Measurements from ENCODE around the gene AEBP1. TPM values are rescaled to one million over a fixed set of nuclear protein-coding genes. Genes with fewer than 3 reads are reported as not detected.

AEBP1 gene
- total RNA-seq, 1 donor from 2014 or later = 422 TPM

DNA sequence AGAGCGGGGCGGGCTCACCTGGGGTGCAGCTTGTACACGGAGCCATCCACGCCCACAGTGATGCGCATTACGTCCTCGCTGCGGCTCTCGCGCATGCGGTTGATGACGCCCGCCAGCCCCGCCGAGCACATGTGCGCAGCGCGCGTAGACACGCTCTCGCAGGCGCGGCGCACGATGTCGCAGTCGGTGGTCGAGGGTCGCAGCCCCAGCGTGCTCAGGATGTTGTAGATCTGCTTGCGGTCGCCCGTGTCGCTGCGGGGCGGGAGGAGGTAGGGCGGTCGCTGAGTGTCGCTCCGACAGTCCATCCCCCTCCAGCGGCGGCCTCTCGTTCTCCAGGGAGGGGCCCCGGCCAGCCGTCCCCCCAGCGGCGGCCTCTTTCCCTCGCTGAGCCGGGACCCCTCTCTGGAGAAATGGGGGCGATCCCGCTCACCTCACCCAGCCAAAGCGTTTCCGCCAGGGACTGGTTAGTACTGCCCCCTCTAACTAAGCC is 41.4 kb downstream of the AEBP1 start:
- Mint-ChIP-seq H3K4me3 (ENCODE audit: unreplicated experiment) (peak overlapping the region; percentile 62), H3K36me3 (ENCODE audit: low read depth) (no peaks in the 10 kb centered on the region), H3K4me1 (ENCODE audit: low read depth) (no peaks in the 10 kb centered on the region), H3K27me3 (ENCODE audit: low read depth) (no peaks in the 10 kb centered on the region), H3K27ac (ENCODE audit: unreplicated experiment) (no peak overlapping the region), H3K9me3 (ENCODE audit: low read depth) (no peaks in the 10 kb centered on the region)
- TF ChIP-seq, protein P1, sequence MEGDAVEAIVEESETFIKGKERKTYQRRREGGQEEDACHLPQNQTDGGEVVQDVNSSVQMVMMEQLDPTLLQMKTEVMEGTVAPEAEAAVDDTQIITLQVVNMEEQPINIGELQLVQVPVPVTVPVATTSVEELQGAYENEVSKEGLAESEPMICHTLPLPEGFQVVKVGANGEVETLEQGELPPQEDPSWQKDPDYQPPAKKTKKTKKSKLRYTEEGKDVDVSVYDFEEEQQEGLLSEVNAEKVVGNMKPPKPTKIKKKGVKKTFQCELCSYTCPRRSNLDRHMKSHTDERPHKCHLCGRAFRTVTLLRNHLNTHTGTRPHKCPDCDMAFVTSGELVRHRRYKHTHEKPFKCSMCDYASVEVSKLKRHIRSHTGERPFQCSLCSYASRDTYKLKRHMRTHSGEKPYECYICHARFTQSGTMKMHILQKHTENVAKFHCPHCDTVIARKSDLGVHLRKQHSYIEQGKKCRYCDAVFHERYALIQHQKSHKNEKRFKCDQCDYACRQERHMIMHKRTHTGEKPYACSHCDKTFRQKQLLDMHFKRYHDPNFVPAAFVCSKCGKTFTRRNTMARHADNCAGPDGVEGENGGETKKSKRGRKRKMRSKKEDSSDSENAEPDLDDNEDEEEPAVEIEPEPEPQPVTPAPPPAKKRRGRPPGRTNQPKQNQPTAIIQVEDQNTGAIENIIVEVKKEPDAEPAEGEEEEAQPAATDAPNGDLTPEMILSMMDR (IDR thresholded peaks at IDR 0.05) = peak; percentile 24
- no peak for DNase-seq (ENCODE audit: low spot score)

DNA sequence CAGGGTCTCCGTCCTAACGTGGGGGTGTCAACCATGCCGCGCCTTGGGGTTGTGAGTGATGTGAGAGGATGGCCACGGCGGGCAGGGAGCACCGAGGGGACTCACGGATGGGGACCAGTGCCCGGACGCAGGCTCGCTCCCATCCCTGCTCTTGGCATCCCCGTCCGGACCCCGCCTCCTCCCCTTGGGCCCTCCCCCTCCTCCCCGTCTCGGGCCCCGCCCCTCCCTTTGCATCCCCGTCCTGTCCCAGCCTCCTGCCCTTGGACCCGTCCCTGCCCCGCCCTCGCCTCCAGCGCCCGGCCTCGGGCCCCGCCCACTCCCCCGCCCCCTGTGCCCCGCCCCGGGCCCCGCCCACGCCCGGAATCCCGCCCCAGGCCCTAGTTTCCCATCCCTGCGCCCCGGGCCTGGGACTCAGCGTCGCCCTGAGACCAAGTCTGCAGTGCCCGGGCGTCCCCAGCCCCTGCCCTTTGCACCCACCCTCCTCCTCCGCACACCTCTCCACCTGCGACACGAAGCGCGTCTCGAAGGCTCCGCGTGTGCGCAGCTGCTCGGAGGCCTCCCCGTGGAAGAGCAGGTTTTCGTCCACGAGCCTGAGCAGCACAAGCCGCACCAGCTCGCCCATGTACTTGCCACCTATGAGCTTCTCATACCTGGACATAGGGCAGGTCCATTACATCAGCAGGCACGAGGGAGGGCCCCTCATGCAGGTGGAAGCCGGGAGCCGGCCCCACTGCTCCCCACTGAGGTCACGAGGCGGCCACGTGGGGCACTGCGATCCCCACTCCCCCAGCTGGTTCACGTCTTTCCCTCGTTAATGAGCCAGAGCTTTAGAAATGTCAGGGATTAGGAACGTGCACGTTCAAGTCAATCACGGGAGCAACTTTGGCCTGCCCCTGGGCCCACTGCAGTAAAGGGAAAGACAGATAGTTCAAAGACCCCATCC is 42.1 kb downstream of the AEBP1 start:
- Mint-ChIP-seq H3K9me3 (ENCODE audit: low read depth) (no peaks in the 10 kb centered on the region), H3K4me3 (ENCODE audit: unreplicated experiment) (peak overlapping the region; percentile 62), H3K27me3 (ENCODE audit: low read depth) (no peaks in the 10 kb centered on the region), H3K4me1 (ENCODE audit: low read depth) (no peaks in the 10 kb centered on the region), H3K27ac (ENCODE audit: unreplicated experiment) (no peak overlapping the region), H3K36me3 (ENCODE audit: low read depth) (no peaks in the 10 kb centered on the region)
- DNase-seq (ENCODE audit: low spot score) = no peak
- TF ChIP-seq, protein P1 (IDR thresholded peaks at IDR 0.05) = no peak

DNA sequence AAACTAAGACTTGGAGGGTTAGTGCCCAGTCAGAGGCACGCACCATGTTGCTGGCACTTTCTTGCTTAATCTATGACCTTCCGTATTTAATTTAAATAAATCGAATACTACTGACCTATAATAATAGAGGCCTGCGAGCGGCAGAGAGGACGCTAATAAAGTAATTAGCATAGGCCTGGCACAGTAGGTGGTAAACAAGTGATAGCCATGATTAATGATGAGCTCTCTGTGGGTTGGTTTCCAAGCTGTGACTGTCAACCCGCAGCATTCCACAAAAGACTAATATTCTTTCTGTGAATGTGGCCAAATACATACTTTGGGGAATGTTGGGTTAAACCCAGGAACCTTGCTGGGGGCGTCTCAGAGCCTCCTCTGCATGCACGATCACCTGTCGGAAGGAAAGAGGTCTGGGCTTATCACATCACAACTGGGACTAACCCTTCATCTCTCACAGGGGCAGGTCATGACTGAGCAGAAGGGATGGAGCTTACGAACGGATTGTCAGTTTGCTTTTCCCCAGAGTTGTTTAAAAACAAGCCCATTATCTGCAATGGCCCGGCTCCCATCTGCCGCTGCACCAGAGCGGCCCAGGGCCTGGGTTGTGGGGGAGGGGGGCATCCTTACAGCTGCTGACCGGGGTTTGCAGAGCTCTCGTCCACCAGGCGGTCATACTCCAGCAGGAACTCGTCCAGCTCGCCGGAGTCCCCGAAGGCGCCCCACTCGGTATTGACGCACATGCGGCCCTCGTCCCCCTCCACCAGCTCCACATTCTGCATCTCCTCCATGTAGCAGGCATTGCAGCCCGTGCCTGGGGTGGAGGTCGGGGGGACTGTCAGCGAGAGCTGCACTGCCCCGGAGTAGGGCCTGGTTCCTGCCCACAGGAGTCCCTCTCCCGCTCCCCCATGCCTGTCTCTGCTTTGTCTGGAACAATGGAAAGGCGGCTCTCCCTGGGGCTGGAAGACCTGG is 43.2 kb downstream of the AEBP1 start:
- TF ChIP-seq, protein P1 (IDR thresholded peaks at IDR 0.05) = no peak
- no peaks in the 10 kb centered on the region for H3K4me1 Mint-ChIP-seq (ENCODE audit: low read depth)
- no peak overlapping the region for H3K27ac Mint-ChIP-seq (ENCODE audit: unreplicated experiment)
- H3K9me3 Mint-ChIP-seq (ENCODE audit: low read depth) = no peaks in the 10 kb centered on the region
- H3K36me3 Mint-ChIP-seq (ENCODE audit: low read depth) = no peaks in the 10 kb centered on the region
- no peaks in the 10 kb centered on the region for H3K27me3 Mint-ChIP-seq (ENCODE audit: low read depth)
- no peak for DNase-seq (ENCODE audit: low spot score)
- H3K4me3 Mint-ChIP-seq (ENCODE audit: unreplicated experiment) = no peak overlapping the region

DNA sequence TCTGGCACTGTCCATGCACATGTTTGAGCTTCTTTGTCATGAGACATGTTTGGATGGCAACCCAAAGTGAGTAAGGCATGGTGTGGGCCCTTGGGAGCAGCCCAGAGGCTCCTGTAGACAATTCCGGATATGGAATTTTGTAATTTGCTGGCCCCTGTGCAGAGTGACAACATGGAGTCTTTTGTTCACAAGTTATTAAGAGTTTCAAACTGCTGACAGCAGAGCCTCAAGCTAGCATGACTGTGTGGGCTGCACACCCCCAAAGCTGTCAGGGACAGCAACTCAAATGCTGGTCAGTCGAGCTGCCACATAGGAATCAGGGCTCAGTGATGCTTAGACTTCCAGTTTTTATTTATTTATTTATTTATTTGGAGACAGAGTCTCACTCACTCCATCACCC is 44.0 kb downstream of the AEBP1 start:
- Mint-ChIP-seq H3K4me3 (ENCODE audit: unreplicated experiment) (no peak overlapping the region), H3K27me3 (ENCODE audit: low read depth) (no peaks in the 10 kb centered on the region), H3K9me3 (ENCODE audit: low read depth) (no peaks in the 10 kb centered on the region), H3K36me3 (ENCODE audit: low read depth) (no peaks in the 10 kb centered on the region), H3K27ac (ENCODE audit: unreplicated experiment) (no peak overlapping the region), H3K4me1 (ENCODE audit: low read depth) (no peaks in the 10 kb centered on the region)
- DNase-seq (ENCODE audit: low spot score) = no peak
- TF ChIP-seq, protein P1 (IDR thresholded peaks at IDR 0.05) = no peak

All from chondrocyte (in vitro differentiated cells).